ENCODE measurements around the gene TGFB1. TPM values are rescaled to one million over a fixed set of nuclear protein-coding genes. Genes with fewer than 3 reads are reported as not detected.
"Not testable (repeated sequence)": the region's sequence is repeated elsewhere in the genome, so short reads cannot be mapped to it uniquely, and the experiment has no call there.

TGFB1 gene
- total RNA-seq, 2 experiments from 2014 or later, result 406 to 416 TPM

GRCh38 chr19:41372501-41372900 lies 18.8 kb upstream of the TGFB1 start:
- Mint-ChIP-seq H3K4me1 (ENCODE audit: low read depth) (peaks cover 14% of the 10 kb centered on the region), H3K9me3 (no peaks in the 10 kb centered on the region), H3K36me3 (ENCODE audit: low read depth) (no peaks in the 10 kb centered on the region), H3K4me3 (no peak overlapping the region), H3K27me3 (no peaks in the 10 kb centered on the region), H3K27ac (no peak overlapping the region)
- Histone ChIP-seq H3K36me3 (ENCODE audit: insufficient read depth, low read length) (no peaks in the 10 kb centered on the region), H3K27me3 (ENCODE audit: control insufficient read depth in 1 of 2, insufficient read depth in 2 of 2, low read length in 2 of 2) (no peaks in the 10 kb centered on the region), H3K4me3 (ENCODE audit: low read length) (no peak overlapping the region), H3K4me1 (ENCODE audit: insufficient read depth, low read length) (peaks cover 20% of the 10 kb centered on the region), H3K27ac (ENCODE audit: low read depth in 1 of 2, low read length in 2 of 2) (no peak overlapping the region), H3K9me3 (ENCODE audit: control insufficient read depth in 1 of 2, insufficient read depth in 1 of 2, low read length in 2 of 2) (no peaks in the 10 kb centered on the region)
- POLR2A ChIA-PET, result interaction anchor here (0.9 kb wide), 1 partner anchor 8 kb away, joined by 3 read pairs; the partner anchor contains the start of gene B9D2
- TF ChIP-seq CTCF (IDR thresholded peaks at IDR 0.05), result no peak
- CTCF ChIA-PET, result no interaction called here
- no peak for DNase-seq
- ATAC-seq (ENCODE audit: poor library complexity), result no peak
- intact Hi-C loops (cut with DNase I, micrococcal nuclease), result no loop called here

GRCh38 chr19:41371541-41371940 lies 17.8 kb upstream of the TGFB1 start:
- no peak for ATAC-seq (ENCODE audit: poor library complexity)
- peaks cover 6% of the 10 kb centered on the region for H3K4me1 Mint-ChIP-seq (ENCODE audit: low read depth)
- H3K27ac Mint-ChIP-seq, result no peak overlapping the region
- intact Hi-C loops (cut with DNase I, micrococcal nuclease), result no loop called here
- no peak overlapping the region for H3K4me3 Mint-ChIP-seq
- Histone ChIP-seq H3K27ac (ENCODE audit: low read depth in 1 of 2, low read length in 2 of 2) (no peak overlapping the region), H3K36me3 (ENCODE audit: insufficient read depth, low read length) (no peaks in the 10 kb centered on the region), H3K9me3 (ENCODE audit: control insufficient read depth in 1 of 2, insufficient read depth in 1 of 2, low read length in 2 of 2) (no peaks in the 10 kb centered on the region), H3K4me1 (ENCODE audit: insufficient read depth, low read length) (peaks cover 11% of the 10 kb centered on the region), H3K4me3 (ENCODE audit: low read length) (no peak overlapping the region), H3K27me3 (ENCODE audit: control insufficient read depth in 1 of 2, insufficient read depth in 2 of 2, low read length in 2 of 2) (no peaks in the 10 kb centered on the region)
- no peaks in the 10 kb centered on the region for H3K9me3 Mint-ChIP-seq
- POLR2A ChIA-PET, result interaction anchor here (0.6 kb wide), 1 partner anchor 19 kb away, joined by 4 read pairs; no protein-coding TSS in a partner anchor
- H3K27me3 Mint-ChIP-seq, result no peaks in the 10 kb centered on the region
- no peak for DNase-seq
- CTCF ChIA-PET, result no interaction called here
- no peaks in the 10 kb centered on the region for H3K36me3 Mint-ChIP-seq (ENCODE audit: low read depth)
- TF ChIP-seq CTCF (IDR thresholded peaks at IDR 0.05), result no peak

GRCh38 chr19:41371119-41371518 lies 17.4 kb upstream of the TGFB1 start:
- POLR2A ChIA-PET, result interaction anchor here (0.6 kb wide), 1 partner anchor 19 kb away, joined by 4 read pairs; no protein-coding TSS in a partner anchor
- H3K9me3 ChIP-seq (ENCODE audit: control insufficient read depth in 1 of 2, insufficient read depth in 1 of 2, low read length in 2 of 2); H3K4me1 ChIP-seq (ENCODE audit: insufficient read depth, low read length); DNase-seq; H3K27me3 Mint-ChIP-seq; H3K36me3 Mint-ChIP-seq (ENCODE audit: low read depth); ATAC-seq (ENCODE audit: poor library complexity); H3K9me3 Mint-ChIP-seq; H3K36me3 ChIP-seq (ENCODE audit: insufficient read depth, low read length); CTCF ChIA-PET; H3K27ac Mint-ChIP-seq; H3K27me3 ChIP-seq (ENCODE audit: control insufficient read depth in 1 of 2, insufficient read depth in 2 of 2, low read length in 2 of 2); H3K4me3 Mint-ChIP-seq; H3K4me3 ChIP-seq (ENCODE audit: low read length); H3K27ac ChIP-seq (ENCODE audit: low read depth in 1 of 2, low read length in 2 of 2); H3K4me1 Mint-ChIP-seq (ENCODE audit: low read depth); intact Hi-C loops (cut with DNase I, micrococcal nuclease): not testable (repeated sequence)

GRCh38 chr19:41369769-41370168 lies 16.0 kb upstream of the TGFB1 start:
- H3K27me3 ChIP-seq (ENCODE audit: control insufficient read depth in 1 of 2, insufficient read depth in 2 of 2, low read length in 2 of 2), result no peaks in the 10 kb centered on the region
- no peak for ATAC-seq (ENCODE audit: poor library complexity)
- intact Hi-C loops (cut with DNase I, micrococcal nuclease), result no loop called here
- H3K4me3 ChIP-seq (ENCODE audit: low read length), result no peak overlapping the region
- CTCF ChIA-PET, result no interaction called here
- peaks cover 4% of the 10 kb centered on the region for H3K4me1 ChIP-seq (ENCODE audit: insufficient read depth, low read length)
- POLR2A ChIA-PET, result no interaction called here
- Mint-ChIP-seq H3K36me3 (ENCODE audit: low read depth) (no peaks in the 10 kb centered on the region), H3K4me1 (ENCODE audit: low read depth) (no peaks in the 10 kb centered on the region), H3K27ac (no peak overlapping the region), H3K4me3 (no peak overlapping the region), H3K27me3 (no peaks in the 10 kb centered on the region), H3K9me3 (no peaks in the 10 kb centered on the region)
- H3K36me3 ChIP-seq (ENCODE audit: insufficient read depth, low read length), result no peaks in the 10 kb centered on the region
- DNase-seq, result no peak
- no peak overlapping the region for H3K27ac ChIP-seq (ENCODE audit: low read depth in 1 of 2, low read length in 2 of 2)
- H3K9me3 ChIP-seq (ENCODE audit: control insufficient read depth in 1 of 2, insufficient read depth in 1 of 2, low read length in 2 of 2), result no peaks in the 10 kb centered on the region
- no peak for TF ChIP-seq CTCF (IDR thresholded peaks at IDR 0.05)
